Astrocyte of the cerebellum (primary cell): Measurements from ENCODE around the gene WDR88.
A peak's percentile ranks its signal among the peaks of the same experiment; 100 is the strongest.

Experiments
- DNase-seq: peaks from one replicate; pipeline ENCODE4 v3.0.0-alpha.2; 2011; ENCODE audit warnings: low read depth
- H3K4me3 ChIP-seq: 2 replicates; pipeline ENCODE4 v1.5.1; 2011; ENCODE audit warnings: mild to moderate bottlenecking, low read depth, low read length, moderate library complexity
- in situ Hi-C: cut with HindIII; loops from 2 replicates; pipeline ENCODE4 v1.10.0; 2017; ENCODE audit warnings: low sequenced_read_pairs
- TF ChIP-seq, protein P1 (sequence below): IDR thresholded peaks from 2 replicates; pipeline ENCODE4 v1.5.1; 2012; ENCODE audit warnings: low read length, low read depth, moderate library complexity, mild to moderate bottlenecking; ENCODE audit errors: missing control alignments

Gene WDR88

DNA sequence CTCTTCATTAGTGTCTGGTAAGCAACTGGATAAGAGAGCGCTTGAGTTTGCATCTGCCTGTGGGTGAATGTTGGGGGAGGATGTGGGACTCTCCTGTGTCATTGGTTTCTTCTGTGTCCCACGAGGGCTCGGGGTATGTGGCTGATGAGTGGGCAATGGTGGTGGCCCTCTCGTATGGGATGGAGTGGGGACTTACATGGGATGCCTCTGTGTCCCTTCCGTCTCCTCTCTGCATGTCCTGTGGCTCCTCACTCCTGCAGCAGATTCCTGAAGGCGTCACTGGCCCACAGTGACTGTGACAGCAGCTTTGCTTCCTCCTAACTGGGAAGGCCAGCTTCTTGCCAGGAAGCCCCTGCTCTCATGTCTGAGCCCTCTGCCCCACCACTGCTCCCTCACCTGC lies 59.6 kb downstream of the WDR88 start:
- in situ Hi-C loops = no loop called here

DNA sequence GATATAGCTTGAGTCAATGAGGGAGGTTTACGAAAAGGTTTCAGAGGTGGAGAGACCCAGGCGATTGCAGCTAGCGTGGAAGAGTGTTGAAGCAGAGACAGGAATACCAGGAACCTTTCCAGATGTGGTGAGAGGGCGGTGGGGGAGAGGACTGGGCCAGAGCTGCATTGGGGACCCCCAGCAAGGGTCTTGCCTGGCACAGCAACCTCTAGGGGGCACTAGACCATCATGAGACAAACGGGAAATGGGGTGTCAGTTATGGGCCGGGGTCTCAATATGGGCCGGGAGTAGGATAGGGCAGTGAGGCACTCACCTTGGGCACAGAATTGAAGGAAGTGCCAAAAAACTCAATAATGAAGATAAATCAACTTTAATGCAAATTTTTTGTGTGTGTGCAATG lies 60.1 kb downstream of the WDR88 start:
- H3K4me3 ChIP-seq = no peak overlapping the region
- in situ Hi-C loops = no loop called here
- DNase-seq = no peak
- TF ChIP-seq, protein P1, sequence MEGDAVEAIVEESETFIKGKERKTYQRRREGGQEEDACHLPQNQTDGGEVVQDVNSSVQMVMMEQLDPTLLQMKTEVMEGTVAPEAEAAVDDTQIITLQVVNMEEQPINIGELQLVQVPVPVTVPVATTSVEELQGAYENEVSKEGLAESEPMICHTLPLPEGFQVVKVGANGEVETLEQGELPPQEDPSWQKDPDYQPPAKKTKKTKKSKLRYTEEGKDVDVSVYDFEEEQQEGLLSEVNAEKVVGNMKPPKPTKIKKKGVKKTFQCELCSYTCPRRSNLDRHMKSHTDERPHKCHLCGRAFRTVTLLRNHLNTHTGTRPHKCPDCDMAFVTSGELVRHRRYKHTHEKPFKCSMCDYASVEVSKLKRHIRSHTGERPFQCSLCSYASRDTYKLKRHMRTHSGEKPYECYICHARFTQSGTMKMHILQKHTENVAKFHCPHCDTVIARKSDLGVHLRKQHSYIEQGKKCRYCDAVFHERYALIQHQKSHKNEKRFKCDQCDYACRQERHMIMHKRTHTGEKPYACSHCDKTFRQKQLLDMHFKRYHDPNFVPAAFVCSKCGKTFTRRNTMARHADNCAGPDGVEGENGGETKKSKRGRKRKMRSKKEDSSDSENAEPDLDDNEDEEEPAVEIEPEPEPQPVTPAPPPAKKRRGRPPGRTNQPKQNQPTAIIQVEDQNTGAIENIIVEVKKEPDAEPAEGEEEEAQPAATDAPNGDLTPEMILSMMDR = peak; percentile 28

More for the DNA sequence above, 59.6 kb downstream of the WDR88 start:
- no peak overlapping the region for H3K4me3 ChIP-seq
- DNase-seq = no peak
- TF ChIP-seq, protein P1 = no peak

DNA sequence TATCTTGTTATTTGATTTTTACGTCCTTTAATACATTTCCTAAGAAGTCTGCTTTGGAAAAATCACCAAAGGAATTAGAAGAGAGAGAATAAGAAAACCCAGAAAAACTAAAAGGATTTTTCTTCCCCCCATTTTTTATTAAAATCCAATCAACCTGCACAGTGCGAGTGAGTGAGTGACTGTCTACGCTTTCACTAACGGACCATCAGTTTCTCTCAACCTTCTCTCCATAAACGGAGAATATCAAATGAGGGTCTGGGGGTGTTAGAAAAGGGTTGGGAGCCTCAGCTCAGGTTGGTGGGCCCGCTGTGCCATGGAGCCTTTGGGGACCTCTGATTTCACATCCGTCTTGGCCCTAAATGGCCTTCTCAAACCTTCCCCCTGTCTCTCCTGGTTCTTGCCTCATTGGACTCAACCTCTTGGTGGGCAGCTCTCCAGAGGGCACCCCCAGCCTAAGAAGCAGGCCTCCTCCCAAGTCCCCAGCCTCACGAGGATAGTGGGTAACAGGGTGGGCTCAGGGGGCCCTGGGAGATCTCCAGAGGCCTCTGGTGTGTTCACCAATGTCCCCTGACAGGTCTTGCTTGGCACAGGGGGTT lies 61.5 kb downstream of the WDR88 start:
- TF ChIP-seq, protein P1 = no peak
- no peak for DNase-seq
- in situ Hi-C loops = no loop called here
- no peak overlapping the region for H3K4me3 ChIP-seq

DNA sequence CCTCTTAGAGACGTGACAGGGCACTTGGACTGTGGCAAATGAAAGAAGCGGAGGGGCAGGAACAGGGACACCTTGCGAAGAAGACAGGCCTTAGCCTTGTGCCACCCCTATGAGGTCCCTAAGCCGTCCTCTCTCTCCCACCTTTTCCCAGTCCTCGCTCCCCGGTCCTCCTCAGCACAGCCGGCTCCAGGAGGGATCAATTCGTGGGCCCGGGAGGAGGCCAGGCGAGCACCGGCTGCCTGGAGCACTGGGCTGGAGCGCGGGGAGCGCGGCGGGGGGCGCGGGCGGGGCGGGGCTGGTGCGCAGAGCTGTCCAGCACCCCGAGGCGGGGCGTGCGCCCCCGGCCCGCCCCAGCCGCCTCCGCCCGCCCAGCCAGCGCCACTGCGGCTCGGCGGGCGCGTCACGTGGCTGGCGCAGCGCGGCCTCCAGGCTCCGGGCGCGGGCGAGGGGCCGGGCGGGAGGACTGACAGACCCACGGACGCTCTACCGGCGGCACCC lies 62.0 kb downstream of the WDR88 start, which contains the start of gene LRP3:
TSS of gene LRP3 (plus strand) at position 466 of the 498 bp plus-strand sequence. CDS start 456 bp downstream, outside the sequence.
- TF ChIP-seq, protein P1 = no peak
- in situ Hi-C loops = no loop called here
- DNase-seq = no peak
- H3K4me3 ChIP-seq = peak within 1 kb of the TSS; percentile 57

DNA sequence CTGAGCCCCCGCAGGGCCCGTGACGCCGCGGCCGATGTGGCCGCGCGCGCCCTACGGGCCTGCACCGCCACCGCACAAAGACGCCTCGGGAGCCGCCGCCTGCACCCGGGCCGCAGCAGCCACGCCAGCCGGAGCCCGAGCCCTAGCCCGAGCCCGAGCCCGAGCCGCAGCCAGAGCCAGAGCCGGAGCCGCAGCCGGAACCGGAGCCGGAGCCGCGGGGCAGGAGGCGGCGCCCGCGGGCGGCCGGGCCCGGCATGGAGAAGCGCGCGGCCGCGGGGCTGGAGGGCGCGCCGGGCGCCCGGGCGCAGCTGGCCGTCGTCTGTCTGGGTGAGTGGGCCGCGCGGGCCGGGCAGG lies 62.6 kb downstream of the WDR88 start:
- in situ Hi-C loops = no loop called here
- peak overlapping the region; percentile 57 for H3K4me3 ChIP-seq
- DNase-seq = no peak
- TF ChIP-seq, protein P1 = no peak

DNA sequence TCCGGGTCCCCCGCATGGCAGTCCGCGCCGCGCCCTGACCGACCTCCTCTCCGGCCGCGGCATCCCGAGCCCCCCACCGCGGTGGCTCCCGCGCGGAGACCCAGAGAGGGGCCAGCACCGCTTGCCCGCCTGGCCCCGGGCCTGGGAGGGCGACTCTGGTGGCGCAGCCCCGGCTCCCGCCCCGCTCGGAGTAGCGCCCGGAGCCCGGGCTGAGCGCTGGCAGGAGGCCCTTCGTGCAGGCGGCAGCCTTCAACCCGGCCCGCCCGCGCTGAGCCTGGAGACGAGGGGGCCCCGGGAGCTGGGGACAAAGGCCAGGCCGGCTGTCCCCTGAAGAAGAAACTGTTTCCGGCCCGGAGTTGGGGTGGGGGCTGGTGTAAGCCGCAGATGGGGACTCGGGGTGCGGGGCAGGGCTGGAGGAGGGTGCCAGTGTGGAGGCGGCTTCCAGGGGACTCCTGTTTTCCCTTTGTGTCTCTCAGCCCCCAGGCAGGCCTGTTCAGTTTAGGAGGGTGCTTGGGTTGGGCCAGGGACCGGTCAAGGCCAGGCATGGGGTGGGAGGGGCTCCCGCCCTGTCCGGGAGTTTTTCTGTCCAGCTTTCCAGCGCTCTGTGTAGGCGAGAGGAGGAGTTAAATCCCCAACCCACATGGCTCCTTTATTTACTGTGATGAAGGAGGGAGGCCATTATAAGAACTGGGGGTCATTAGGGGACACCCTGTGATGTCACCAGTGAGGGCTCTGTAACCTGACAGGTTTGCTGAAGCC lies 63.2 kb downstream of the WDR88 start:
- DNase-seq = no peak
- TF ChIP-seq, protein P1 = no peak
- peak overlapping the region; percentile 57 for H3K4me3 ChIP-seq
- in situ Hi-C loops = no loop called here
